Kidney epithelial cell (primary cell): ENCODE measurements around the gene MLXIPL. TPM values are rescaled to one million over a fixed set of nuclear protein-coding genes. Genes with fewer than 3 reads are reported as not detected.

ENCODE experiments used
- DNase-seq: peaks from one replicate; pipeline ENCODE4 v3.0.0-alpha.2; 2010; ENCODE audit warnings: low read depth
- H3K27me3 ChIP-seq: 2 replicates; pipeline ENCODE4 v1.6.0; 2011; ENCODE audit warnings: low read length; ENCODE audit not compliant: control insufficient read depth, insufficient read depth
- H3K36me3 ChIP-seq: 2 replicates; pipeline ENCODE4 v1.5.1; 2011; ENCODE audit warnings: low read length; ENCODE audit not compliant: control insufficient read depth, insufficient read depth
- H3K4me3 ChIP-seq: 2 replicates; pipeline ENCODE4 v1.5.1; 2011; ENCODE audit warnings: low read depth, mild to moderate bottlenecking, control low read depth, low read length
- total RNA-seq: library from RNA; depleted of rRNA; stranded (reverse); fragments of >200 nt; gene quantifications from 2 replicates; pipeline ENCODE4 v1.2.3, GENCODE V29; 2015
- TF ChIP-seq, protein P1 (sequence below): IDR thresholded peaks from 2 replicates; pipeline ENCODE4 v1.5.1; 2011; ENCODE audit warnings: mild to moderate bottlenecking, moderate library complexity, low read length, control low read depth, inconsistent platforms; ENCODE audit not compliant: insufficient read depth, poor library complexity, severe bottlenecking

The MLXIPL gene
- total RNA-seq, 1 donor from 2014 or later: 0.04 TPM

- no peak for DNase-seq
- peaks cover 30% of the 10 kb centered on the region for H3K27me3 ChIP-seq
- TF ChIP-seq, protein P1, sequence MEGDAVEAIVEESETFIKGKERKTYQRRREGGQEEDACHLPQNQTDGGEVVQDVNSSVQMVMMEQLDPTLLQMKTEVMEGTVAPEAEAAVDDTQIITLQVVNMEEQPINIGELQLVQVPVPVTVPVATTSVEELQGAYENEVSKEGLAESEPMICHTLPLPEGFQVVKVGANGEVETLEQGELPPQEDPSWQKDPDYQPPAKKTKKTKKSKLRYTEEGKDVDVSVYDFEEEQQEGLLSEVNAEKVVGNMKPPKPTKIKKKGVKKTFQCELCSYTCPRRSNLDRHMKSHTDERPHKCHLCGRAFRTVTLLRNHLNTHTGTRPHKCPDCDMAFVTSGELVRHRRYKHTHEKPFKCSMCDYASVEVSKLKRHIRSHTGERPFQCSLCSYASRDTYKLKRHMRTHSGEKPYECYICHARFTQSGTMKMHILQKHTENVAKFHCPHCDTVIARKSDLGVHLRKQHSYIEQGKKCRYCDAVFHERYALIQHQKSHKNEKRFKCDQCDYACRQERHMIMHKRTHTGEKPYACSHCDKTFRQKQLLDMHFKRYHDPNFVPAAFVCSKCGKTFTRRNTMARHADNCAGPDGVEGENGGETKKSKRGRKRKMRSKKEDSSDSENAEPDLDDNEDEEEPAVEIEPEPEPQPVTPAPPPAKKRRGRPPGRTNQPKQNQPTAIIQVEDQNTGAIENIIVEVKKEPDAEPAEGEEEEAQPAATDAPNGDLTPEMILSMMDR: no peak
- no peaks in the 10 kb centered on the region for H3K36me3 ChIP-seq
- H3K4me3 ChIP-seq: no peak overlapping the region
Observed at GRCh38 chr7:73652541-73652949, 28.2 kb upstream of the MLXIPL start.

- Histone ChIP-seq H3K27me3 (peaks cover 50% of the 10 kb centered on the region), H3K36me3 (no peaks in the 10 kb centered on the region), H3K4me3 (no peak overlapping the region)
- no peak for DNase-seq
- TF ChIP-seq, protein P1: no peak
Observed at GRCh38 chr7:73650524-73650923, 26.2 kb upstream of the MLXIPL start.

GRCh38 chr7:73649576-73649975 is 25.3 kb upstream of the MLXIPL start:
- TF ChIP-seq, protein P1: no peak
- no peaks in the 10 kb centered on the region for H3K36me3 ChIP-seq
- no peak for DNase-seq
- H3K4me3 ChIP-seq: no peak overlapping the region
- H3K27me3 ChIP-seq: peaks cover 57% of the 10 kb centered on the region

DNA sequence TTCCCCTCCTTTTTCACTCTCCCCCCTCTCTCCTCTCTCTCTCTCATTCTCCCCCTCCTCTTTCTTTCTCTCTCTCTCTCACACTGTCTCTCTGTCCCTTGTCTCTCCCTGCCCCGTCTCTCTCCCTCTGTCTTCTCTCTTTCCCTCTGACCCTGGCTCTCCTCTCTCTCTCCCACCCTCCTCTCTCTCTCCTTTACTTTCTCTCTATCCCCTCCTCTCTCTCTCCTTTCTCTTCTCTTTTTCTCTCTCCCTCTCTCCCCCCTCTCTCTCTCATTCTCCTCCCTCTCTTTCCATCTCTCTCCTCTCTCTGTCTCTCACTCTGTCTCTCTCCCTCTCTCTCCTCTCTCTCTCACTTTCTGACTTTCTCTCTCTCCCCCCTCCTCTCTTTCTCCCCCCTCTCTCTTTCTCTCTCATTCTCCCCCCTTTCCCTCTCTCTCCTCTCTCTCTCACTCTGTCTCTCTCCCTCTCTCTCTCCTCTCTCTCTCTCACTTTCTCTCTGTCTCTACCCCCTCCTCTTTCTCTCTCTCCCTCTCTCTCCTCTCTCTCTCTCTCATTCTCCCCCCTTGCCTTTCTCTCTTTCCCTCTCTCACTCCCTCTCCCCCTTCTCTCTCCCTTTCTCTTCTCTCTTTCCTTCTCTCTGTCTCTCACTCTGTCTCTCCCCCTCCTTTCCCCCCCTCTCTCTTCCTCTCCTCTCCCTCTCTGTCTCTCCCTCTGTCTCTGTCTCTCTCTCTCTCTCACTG is 24.4 kb upstream of the MLXIPL start:
- H3K36me3 ChIP-seq: no peaks in the 10 kb centered on the region
- no peak for DNase-seq
- peaks cover 60% of the 10 kb centered on the region for H3K27me3 ChIP-seq
- TF ChIP-seq, protein P1: no peak
- no peak overlapping the region for H3K4me3 ChIP-seq

- peak overlapping the region; percentile 20 for H3K4me3 ChIP-seq
- H3K27me3 ChIP-seq: peaks cover 62% of the 10 kb centered on the region
- H3K36me3 ChIP-seq: no peaks in the 10 kb centered on the region
- TF ChIP-seq, protein P1: no peak
- no peak for DNase-seq
Observed at GRCh38 chr7:73647725-73648592, 23.6 kb upstream of the MLXIPL start.
